ENCODE data around the gene LGALSL.

LGALSL gene

GRCh38 chr2:64420677-64421076, 33.3 kb upstream of the LGALSL start:
- Histone ChIP-seq H3K27ac (ENCODE audit: low read depth, low read length) (no peak overlapping the region), H3K9ac (ENCODE audit: low read length) (no peak overlapping the region), H3K36me3 (ENCODE audit: control insufficient read depth, insufficient read depth, low read length) (no peaks in the 10 kb centered on the region), H3K4me3 (ENCODE audit: low read depth, low read length) (no peak overlapping the region), H3K4me1 (ENCODE audit: control insufficient read depth, insufficient read depth, low read length) (no peaks in the 10 kb centered on the region), H3K27me3 (ENCODE audit: control insufficient read depth, insufficient read depth, low read length) (no peaks in the 10 kb centered on the region), H3K9me3 (ENCODE audit: control insufficient read depth, insufficient read depth, low read depth, low read length) (no peaks in the 10 kb centered on the region)

- H3K9me3 ChIP-seq (ENCODE audit: control insufficient read depth, insufficient read depth, low read depth, low read length) = no peaks in the 10 kb centered on the region
- no peak overlapping the region for H3K27ac ChIP-seq (ENCODE audit: low read depth, low read length)
- no peaks in the 10 kb centered on the region for H3K4me1 ChIP-seq (ENCODE audit: control insufficient read depth, insufficient read depth, low read length)
Observed at GRCh38 chr2:64421201-64421600, 32.8 kb upstream of the LGALSL start.

GRCh38 chr2:64422466-64422865, 31.5 kb upstream of the LGALSL start:
- Histone ChIP-seq H3K9me3 (ENCODE audit: control insufficient read depth, insufficient read depth, low read depth, low read length) (no peaks in the 10 kb centered on the region), H3K36me3 (ENCODE audit: control insufficient read depth, insufficient read depth, low read length) (no peaks in the 10 kb centered on the region), H3K4me3 (ENCODE audit: low read depth, low read length) (no peak overlapping the region), H3K27me3 (ENCODE audit: control insufficient read depth, insufficient read depth, low read length) (no peaks in the 10 kb centered on the region), H3K9ac (ENCODE audit: low read length) (no peak overlapping the region), H3K4me1 (ENCODE audit: control insufficient read depth, insufficient read depth, low read length) (no peaks in the 10 kb centered on the region), H3K27ac (ENCODE audit: low read depth, low read length) (no peak overlapping the region)

More at GRCh38 chr2:64421201-64421600, 32.8 kb upstream of the LGALSL start:
- Histone ChIP-seq H3K36me3 (ENCODE audit: control insufficient read depth, insufficient read depth, low read length) (no peaks in the 10 kb centered on the region), H3K27me3 (ENCODE audit: control insufficient read depth, insufficient read depth, low read length) (no peaks in the 10 kb centered on the region), H3K4me3 (ENCODE audit: low read depth, low read length) (no peak overlapping the region), H3K9ac (ENCODE audit: low read length) (no peak overlapping the region)

DNA sequence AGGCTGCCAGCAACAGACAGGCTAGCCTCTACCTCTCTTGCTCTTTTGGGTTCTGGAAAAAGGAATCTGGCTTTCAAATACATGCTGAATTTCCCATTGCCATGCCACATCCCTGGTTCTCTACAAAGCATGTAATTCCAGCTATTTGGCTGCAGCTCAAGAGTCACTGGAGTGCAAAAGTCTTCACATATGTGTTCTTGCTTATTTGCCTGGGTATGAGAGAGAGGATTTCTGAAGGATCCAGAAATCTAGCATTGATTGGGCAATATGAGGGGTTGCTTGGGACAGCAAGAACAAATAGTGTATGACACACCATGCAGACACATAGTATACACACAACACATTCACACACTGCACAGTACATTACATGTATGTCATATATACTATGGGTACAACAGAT, 30.7 kb upstream of the LGALSL start:
- no peak overlapping the region for H3K4me3 ChIP-seq (ENCODE audit: low read depth, low read length)
- H3K27ac ChIP-seq (ENCODE audit: low read depth, low read length) = no peak overlapping the region
- no peaks in the 10 kb centered on the region for H3K36me3 ChIP-seq (ENCODE audit: control insufficient read depth, insufficient read depth, low read length)
- H3K27me3 ChIP-seq (ENCODE audit: control insufficient read depth, insufficient read depth, low read length) = no peaks in the 10 kb centered on the region
- H3K9me3 ChIP-seq (ENCODE audit: control insufficient read depth, insufficient read depth, low read depth, low read length) = no peaks in the 10 kb centered on the region
- H3K9ac ChIP-seq (ENCODE audit: low read length) = no peak overlapping the region
- no peaks in the 10 kb centered on the region for H3K4me1 ChIP-seq (ENCODE audit: control insufficient read depth, insufficient read depth, low read length)

DNA sequence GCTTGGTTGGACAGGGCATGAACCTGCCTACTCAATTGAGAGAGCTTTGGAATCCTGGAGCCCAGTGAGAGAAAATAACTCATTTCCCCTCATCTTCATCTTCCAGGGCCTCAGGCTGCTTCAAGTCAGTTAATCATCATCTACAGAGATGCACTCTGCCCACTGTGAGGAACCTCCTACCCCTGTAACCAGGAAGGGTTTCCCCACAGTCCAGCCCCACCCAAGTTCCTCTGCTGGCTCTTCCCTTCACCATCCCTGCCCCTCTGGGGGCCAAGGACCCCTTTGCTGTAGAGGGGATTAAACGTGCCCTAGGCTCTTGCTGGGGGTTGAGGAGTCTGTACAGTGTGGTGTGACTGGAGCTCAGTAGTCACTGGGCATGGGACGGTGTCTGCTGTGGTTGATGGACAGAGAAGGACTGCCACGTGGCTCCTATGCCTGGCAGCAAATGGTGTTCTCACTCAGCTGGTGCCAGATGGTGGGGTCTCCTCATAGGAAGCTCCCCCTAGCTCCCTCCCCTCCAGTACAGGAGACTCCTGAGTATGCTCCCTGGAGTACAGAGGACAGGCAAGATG, 29.5 kb upstream of the LGALSL start:
- Histone ChIP-seq H3K4me1 (ENCODE audit: control insufficient read depth, insufficient read depth, low read length) (no peaks in the 10 kb centered on the region), H3K4me3 (ENCODE audit: low read depth, low read length) (no peak overlapping the region), H3K9ac (ENCODE audit: low read length) (no peak overlapping the region), H3K27ac (ENCODE audit: low read depth, low read length) (no peak overlapping the region), H3K36me3 (ENCODE audit: control insufficient read depth, insufficient read depth, low read length) (no peaks in the 10 kb centered on the region), H3K27me3 (ENCODE audit: control insufficient read depth, insufficient read depth, low read length) (no peaks in the 10 kb centered on the region), H3K9me3 (ENCODE audit: control insufficient read depth, insufficient read depth, low read depth, low read length) (no peaks in the 10 kb centered on the region)

DNA sequence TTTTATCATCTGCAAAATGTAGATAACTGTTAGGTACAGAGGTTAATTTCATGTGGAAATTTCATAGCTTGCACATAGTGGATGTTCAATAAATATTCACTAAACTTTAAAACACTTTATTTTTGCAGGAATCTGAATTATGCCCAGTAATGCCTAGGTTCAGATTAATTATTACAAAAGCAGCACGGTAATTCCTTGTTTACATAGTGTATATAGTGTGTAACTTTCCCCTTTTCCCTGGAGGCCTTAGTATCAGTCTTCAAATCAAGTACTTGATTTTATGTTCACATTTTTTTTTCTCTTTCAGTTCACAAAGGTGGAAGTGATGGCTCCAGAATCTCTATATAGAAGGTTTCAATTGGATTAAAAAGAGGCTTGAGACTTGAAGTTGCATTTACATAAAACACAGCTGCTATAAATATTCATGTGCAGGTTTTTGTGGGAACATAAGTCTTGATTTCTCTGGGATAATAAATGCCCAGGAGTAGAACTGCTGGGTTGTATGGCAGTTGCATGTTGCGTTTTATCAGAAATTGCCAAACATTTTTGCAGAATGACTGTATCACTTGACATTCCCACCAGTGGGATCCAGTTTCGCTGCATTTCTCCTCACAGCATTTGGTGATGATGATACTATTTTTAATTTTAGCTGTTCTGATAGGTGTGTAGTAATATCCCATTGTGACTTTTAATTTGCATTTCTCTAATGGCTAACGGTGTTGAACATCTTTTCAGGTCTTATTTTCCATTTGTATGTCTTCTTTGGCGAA, 27.6 kb upstream of the LGALSL start:
- H3K4me3 ChIP-seq (ENCODE audit: low read depth, low read length) = no peak overlapping the region

GRCh38 chr2:64434039-64434657, 19.8 kb upstream of the LGALSL start:
- H3K36me3 ChIP-seq (ENCODE audit: control insufficient read depth, insufficient read depth, low read length) = no peaks in the 10 kb centered on the region
- H3K9ac ChIP-seq (ENCODE audit: low read length) = no peak overlapping the region
- no peaks in the 10 kb centered on the region for H3K27me3 ChIP-seq (ENCODE audit: control insufficient read depth, insufficient read depth, low read length)
- H3K4me1 ChIP-seq (ENCODE audit: control insufficient read depth, insufficient read depth, low read length) = no peaks in the 10 kb centered on the region
- H3K9me3 ChIP-seq (ENCODE audit: control insufficient read depth, insufficient read depth, low read depth, low read length) = no peaks in the 10 kb centered on the region
- no peak overlapping the region for H3K4me3 ChIP-seq (ENCODE audit: low read depth, low read length)
- no peak overlapping the region for H3K27ac ChIP-seq (ENCODE audit: low read depth, low read length)

More for the DNA sequence above, 27.6 kb upstream of the LGALSL start:
- Histone ChIP-seq H3K27ac (ENCODE audit: low read depth, low read length) (no peak overlapping the region), H3K9ac (ENCODE audit: low read length) (no peak overlapping the region), H3K4me1 (ENCODE audit: control insufficient read depth, insufficient read depth, low read length) (no peaks in the 10 kb centered on the region), H3K27me3 (ENCODE audit: control insufficient read depth, insufficient read depth, low read length) (no peaks in the 10 kb centered on the region), H3K36me3 (ENCODE audit: control insufficient read depth, insufficient read depth, low read length) (no peaks in the 10 kb centered on the region), H3K9me3 (ENCODE audit: control insufficient read depth, insufficient read depth, low read depth, low read length) (no peaks in the 10 kb centered on the region)

DNA sequence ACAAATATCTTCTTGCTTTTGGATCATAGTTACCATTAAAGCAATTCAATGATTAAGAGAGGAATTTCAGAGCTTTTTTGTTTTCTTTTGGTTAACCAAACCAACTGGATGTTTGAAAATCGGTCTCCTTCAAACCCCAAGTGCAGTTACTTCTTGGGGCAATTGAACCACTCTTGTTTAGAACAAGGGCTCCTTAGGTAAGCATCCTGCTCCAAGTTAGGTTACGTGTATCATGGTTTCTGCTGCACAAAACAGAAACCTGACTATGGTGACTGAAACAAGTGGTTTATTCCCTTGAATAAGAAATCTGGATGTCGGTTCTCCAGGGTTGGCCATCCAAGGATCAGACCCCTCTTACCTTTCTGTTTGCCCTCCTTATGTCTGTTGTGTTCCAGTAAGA, 16.1 kb upstream of the LGALSL start:
- Histone ChIP-seq H3K9me3 (ENCODE audit: control insufficient read depth, insufficient read depth, low read depth, low read length) (no peaks in the 10 kb centered on the region), H3K9ac (ENCODE audit: low read length) (no peak overlapping the region), H3K27me3 (ENCODE audit: control insufficient read depth, insufficient read depth, low read length) (no peaks in the 10 kb centered on the region), H3K4me1 (ENCODE audit: control insufficient read depth, insufficient read depth, low read length) (peaks cover 7% of the 10 kb centered on the region; the same call in 1 of the 2 replicates), H3K36me3 (ENCODE audit: control insufficient read depth, insufficient read depth, low read length) (no peaks in the 10 kb centered on the region), H3K27ac (ENCODE audit: low read depth, low read length) (no peak overlapping the region), H3K4me3 (ENCODE audit: low read depth, low read length) (no peak overlapping the region)

- Histone ChIP-seq H3K27ac (ENCODE audit: low read depth, low read length) (no peak overlapping the region), H3K27me3 (ENCODE audit: control insufficient read depth, insufficient read depth, low read length) (no peaks in the 10 kb centered on the region), H3K4me3 (ENCODE audit: low read depth, low read length) (no peak overlapping the region), H3K4me1 (ENCODE audit: control insufficient read depth, insufficient read depth, low read length) (peaks cover 12% of the 10 kb centered on the region; the same call in 1 of the 2 replicates), H3K9me3 (ENCODE audit: control insufficient read depth, insufficient read depth, low read depth, low read length) (no peaks in the 10 kb centered on the region), H3K9ac (ENCODE audit: low read length) (no peak overlapping the region), H3K36me3 (ENCODE audit: control insufficient read depth, insufficient read depth, low read length) (no peaks in the 10 kb centered on the region)
Observed at GRCh38 chr2:64439194-64439593, 14.8 kb upstream of the LGALSL start.

DNA sequence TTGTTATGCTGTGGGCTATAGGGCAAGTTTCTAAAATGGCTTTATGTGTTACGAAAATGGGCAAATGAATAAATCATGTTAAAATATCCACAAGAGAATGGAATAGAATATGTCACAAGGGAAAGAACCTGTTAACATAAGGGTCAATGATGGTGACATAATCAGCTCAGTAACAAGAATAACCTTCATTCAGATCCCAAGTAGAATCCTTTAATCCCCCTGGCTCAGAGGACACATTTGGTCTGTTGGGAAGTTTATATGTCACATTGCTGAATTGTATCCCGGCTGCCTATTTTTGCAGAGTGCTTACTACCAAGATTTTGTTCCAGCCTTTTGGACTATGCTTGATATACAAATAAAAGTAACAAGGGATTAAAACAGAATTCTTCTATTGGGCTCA, 13.1 kb upstream of the LGALSL start:
- H3K27me3 ChIP-seq (ENCODE audit: control insufficient read depth, insufficient read depth, low read length) = no peaks in the 10 kb centered on the region
- peaks cover 12% of the 10 kb centered on the region; the same call in 1 of the 2 replicates for H3K4me1 ChIP-seq (ENCODE audit: control insufficient read depth, insufficient read depth, low read length)
- H3K36me3 ChIP-seq (ENCODE audit: control insufficient read depth, insufficient read depth, low read length) = no peaks in the 10 kb centered on the region
- no peaks in the 10 kb centered on the region for H3K9me3 ChIP-seq (ENCODE audit: control insufficient read depth, insufficient read depth, low read depth, low read length)
- no peak overlapping the region for H3K9ac ChIP-seq (ENCODE audit: low read length)
- no peak overlapping the region for H3K27ac ChIP-seq (ENCODE audit: low read depth, low read length)
- H3K4me3 ChIP-seq (ENCODE audit: low read depth, low read length) = no peak overlapping the region

GRCh38 chr2:64442277-64442676, 11.7 kb upstream of the LGALSL start:
- Histone ChIP-seq H3K4me3 (ENCODE audit: low read depth, low read length) (no peak overlapping the region), H3K9me3 (ENCODE audit: control insufficient read depth, insufficient read depth, low read depth, low read length) (no peaks in the 10 kb centered on the region)

More at GRCh38 chr2:64442277-64442676, 11.7 kb upstream of the LGALSL start:
- Histone ChIP-seq H3K9ac (ENCODE audit: low read length) (no peak overlapping the region), H3K36me3 (ENCODE audit: control insufficient read depth, insufficient read depth, low read length) (no peaks in the 10 kb centered on the region), H3K27me3 (ENCODE audit: control insufficient read depth, insufficient read depth, low read length) (no peaks in the 10 kb centered on the region), H3K4me1 (ENCODE audit: control insufficient read depth, insufficient read depth, low read length) (peaks cover 12% of the 10 kb centered on the region; the same call in 1 of the 2 replicates), H3K27ac (ENCODE audit: low read depth, low read length) (no peak overlapping the region)
